ENCODE measurements around the gene BCL2. TPM values are rescaled to one million over a fixed set of nuclear protein-coding genes. Genes with fewer than 3 reads are reported as not detected.

The BCL2 gene
- total and polyA plus RNA-seq, 9 of the 15 experiments (the other 6 are each of a cell fraction or from before 2014, with no cell fraction given), result 0.10 to 1.1 (median 0.65) TPM

GRCh38 chr18:63182861-63183260 lies 136.7 kb downstream of the BCL2 start:
- Histone ChIP-seq H3K4me1 (replicated peaks in 1 of 2; ENCODE audit: control insufficient read depth in 2 of 2, insufficient read depth in 2 of 2, low read length in 2 of 2) (no peaks in the 10 kb centered on the region; a peak in 1 of 5 replicates), H3K79me2 (ENCODE audit: control insufficient read depth, insufficient read depth, low read length) (no peaks in the 10 kb centered on the region), H3K4me2 (ENCODE audit: insufficient read depth, low read length) (no peak overlapping the region), H3K9me1 (ENCODE audit: control insufficient read depth, insufficient read depth, low read length) (no peaks in the 10 kb centered on the region), H3K4me3 (no peak overlapping the region), H2AFZ (ENCODE audit: low read depth, low read length) (no peak overlapping the region), H3K9ac (ENCODE audit: insufficient read depth in 1 of 2, low read depth in 2 of 2, low read length in 2 of 2) (no peak overlapping the region), H3K36me3 (ENCODE audit: control insufficient read depth, insufficient read depth, low read length) (no peaks in the 10 kb centered on the region), H3K27me3 (ENCODE audit: control insufficient read depth in 2 of 2, insufficient read depth in 2 of 2, low read length in 2 of 2) (peaks cover 0 to 14% of the 10 kb centered on the region in 2 experiments; a peak in 2 of 5 replicates), H3K27ac (ENCODE audit: extremely low read depth, low read depth, low read length) (no peak overlapping the region), H4K20me1 (replicated peaks; ENCODE audit: control insufficient read depth, insufficient read depth, low read length) (no peaks in the 10 kb centered on the region), H3K9me3 (replicated peaks; ENCODE audit: control insufficient read depth, insufficient read depth, low read depth, low read length) (no peaks in the 10 kb centered on the region)
- ATAC-seq (no peak), FAIRE-seq (no peak), DNase-seq (ENCODE audit: extremely low read depth in 1 of 4, low spot score in 3 of 4) (no peak)
- POLR2A ChIA-PET, result no interaction called here
- BruUV-seq (replicated peaks), result no TSS peak
- TF ChIP-seq ZNF589 (CRISPR knock-in tag; IDR thresholded peaks at IDR 0.05; ENCODE audit: low read depth) (no peak), PPARD (CRISPR knock-in tag; IDR thresholded peaks at IDR 0.05) (no peak), COPS2 (conservative IDR thresholded peaks at IDR 0.05) (no peak), ATF4 (CRISPR knock-in tag; IDR thresholded peaks at IDR 0.05) (no peak), SNIP1 (IDR thresholded peaks at IDR 0.05; ENCODE audit: low read depth) (no peak), ZNF280A (IDR thresholded peaks at IDR 0.05; ENCODE audit: low read depth, partially characterized antibody) (no peak), CBX5 (IDR thresholded peaks at IDR 0.05; ENCODE audit: borderline replicate concordance, low read depth) (no peak), KLF13 (tag; IDR thresholded peaks at IDR 0.05; ENCODE audit: borderline replicate concordance, low read depth) (no peak), NCOR1 (IDR thresholded peaks at IDR 0.05) (no peak), ZNF444 (CRISPR knock-in tag; IDR thresholded peaks at IDR 0.05) (no peak), BCL6 (CRISPR knock-in tag; IDR thresholded peaks at IDR 0.05) (no peak), ZNF398 (CRISPR knock-in tag; IDR thresholded peaks at IDR 0.05) (no peak), RFX7 (CRISPR knock-in tag; IDR thresholded peaks at IDR 0.05) (no peak), SIN3A (IDR thresholded peaks at IDR 0.05; ENCODE audit: borderline replicate concordance in 2 of 2, control insufficient read depth in 1 of 2, low read depth in 2 of 2, low read length in 2 of 2) (no peak)
- intact Hi-C loops (cut with micrococcal nuclease), result no loop called here
- 2% methylated on average over 5 of the region's 5 CpGs for WGBS (ENCODE audit: insufficient coverage, low coverage, missing lambda C conversion rate)
- in situ Hi-C loops (cut with MboI), result loop anchor here (10.0 kb wide), 1 partner anchor 168 kb away; no protein-coding TSS in a partner anchor
- CTCF ChIA-PET (ENCODE audit: low intra/inter-chr PET ratio), result no interaction called here

All from K562 (cell line).